HFFc6 (cell line): ENCODE measurements around the gene ARAP1. TPM values are rescaled to one million over a fixed set of nuclear protein-coding genes. Genes with fewer than 3 reads are reported as not detected.

Experiments used
- DNase-seq: peaks from one replicate; pipeline ENCODE4 v3.0.0-alpha.2; 2018
- H3K27ac Mint-ChIP-seq: 2 replicates; pipeline ENCODE4 v1.8.0; 2020; ENCODE audit warnings: mild to moderate bottlenecking, mixed read lengths
- H3K27me3 Mint-ChIP-seq: 2 replicates; pipeline ENCODE4 v1.8.0; 2021; ENCODE audit warnings: mild to moderate bottlenecking, moderate library complexity, mixed read lengths; ENCODE audit not compliant: insufficient read depth
- H3K36me3 Mint-ChIP-seq: 2 replicates; pipeline ENCODE4 v1.8.0; 2021; ENCODE audit warnings: low read depth, mixed read lengths
- H3K4me1 Mint-ChIP-seq: 2 replicates; pipeline ENCODE4 v1.8.0; 2020; ENCODE audit warnings: low read depth, mixed read lengths
- H3K4me3 Mint-ChIP-seq: 2 replicates; pipeline ENCODE4 v1.8.0; 2020; ENCODE audit warnings: mild to moderate bottlenecking, moderate library complexity, mixed read lengths
- H3K9me3 Mint-ChIP-seq: 2 replicates; pipeline ENCODE4 v1.8.0; 2020; ENCODE audit warnings: mild to moderate bottlenecking, mixed read lengths
- CTCF ChIP-seq: fragments of 200-600 bp; sonication (generic); IDR thresholded peaks from 2 replicates; pipeline ENCODE4 v1.5.0; 2021; ENCODE audit warnings: antibody characterized with exemption, mild to moderate bottlenecking
- total RNA-seq, 6 experiments: library from RNA; stranded (reverse); fragmentation: NEBNext Ultra II Directional; extraction: Animal tissue kit (Norgen Biotek cat#: 25700); gene quantifications; 2 replicates in 1 of 6; 3 replicates in 5 of 6; pipeline ENCODE4 v1.2.3, GENCODE V29; 2021

The ARAP1 gene
- total RNA-seq, 6 experiments from 2014 or later, result 42.5 to 49.0 (median 46.8) TPM

- no peak overlapping the region for H3K4me3 Mint-ChIP-seq
- H3K9me3 Mint-ChIP-seq, result peaks cover under 1% of the 10 kb centered on the region; the same call in 1 of the 2 replicates
- no peak for DNase-seq
- no peak overlapping the region for H3K27ac Mint-ChIP-seq
- no peaks in the 10 kb centered on the region for H3K36me3 Mint-ChIP-seq
- TF ChIP-seq CTCF, result no peak
- peaks cover 66% of the 10 kb centered on the region for H3K27me3 Mint-ChIP-seq
- H3K4me1 Mint-ChIP-seq, result no peaks in the 10 kb centered on the region
These were observed 79.5 kb downstream of the ARAP1 start for GRCh38 chr11:72672597-72673238.

GRCh38 chr11:72671152-72672099 lies 80.8 kb downstream of the ARAP1 start:
- peaks cover 56% of the 10 kb centered on the region for H3K27me3 Mint-ChIP-seq
- no peak overlapping the region for H3K4me3 Mint-ChIP-seq
- no peak for DNase-seq
- peaks cover 8% of the 10 kb centered on the region for H3K9me3 Mint-ChIP-seq
- no peak for TF ChIP-seq CTCF
- H3K36me3 Mint-ChIP-seq, result peaks cover 5% of the 10 kb centered on the region; the same call in 1 of the 2 replicates
- no peaks in the 10 kb centered on the region for H3K4me1 Mint-ChIP-seq
- H3K27ac Mint-ChIP-seq, result no peak overlapping the region

- DNase-seq, result no peak
- H3K36me3 Mint-ChIP-seq, result peaks cover 5% of the 10 kb centered on the region; the same call in 1 of the 2 replicates
- H3K4me3 Mint-ChIP-seq, result no peak overlapping the region
- no peak overlapping the region for H3K27ac Mint-ChIP-seq
- peaks cover 56% of the 10 kb centered on the region for H3K27me3 Mint-ChIP-seq
- H3K4me1 Mint-ChIP-seq, result no peaks in the 10 kb centered on the region
- no peak for TF ChIP-seq CTCF
- H3K9me3 Mint-ChIP-seq, result peaks cover 8% of the 10 kb centered on the region
These were observed 82.2 kb downstream of the ARAP1 start for GRCh38 chr11:72670041-72670440.

- Mint-ChIP-seq H3K9me3 (peaks cover 8% of the 10 kb centered on the region), H3K36me3 (peaks cover 5% of the 10 kb centered on the region; the same call in 1 of the 2 replicates), H3K4me3 (no peak overlapping the region), H3K27ac (no peak overlapping the region), H3K27me3 (peaks cover 51% of the 10 kb centered on the region), H3K4me1 (no peaks in the 10 kb centered on the region)
- no peak for DNase-seq
- no peak for TF ChIP-seq CTCF
These were observed 82.7 kb downstream of the ARAP1 start for GRCh38 chr11:72669527-72669926.

- DNase-seq, result no peak
- H3K36me3 Mint-ChIP-seq, result peaks cover 5% of the 10 kb centered on the region; the same call in 1 of the 2 replicates
- no peak overlapping the region for H3K4me3 Mint-ChIP-seq
- no peak overlapping the region for H3K27ac Mint-ChIP-seq
- H3K9me3 Mint-ChIP-seq, result peaks cover 8% of the 10 kb centered on the region
- H3K27me3 Mint-ChIP-seq, result peaks cover 45% of the 10 kb centered on the region
- H3K4me1 Mint-ChIP-seq, result no peaks in the 10 kb centered on the region
- no peak for TF ChIP-seq CTCF
These were observed 83.4 kb downstream of the ARAP1 start for GRCh38 chr11:72668629-72669347.
